GM18519 (cell line): ENCODE results near the gene ZNF593OS.

ENCODE experiments used
- ATAC-seq: cut with Tn5 transposase; IDR thresholded peaks from one replicate; pipeline ENCODE4 v1.9.1; 2021; ENCODE audit warnings: mild to moderate bottlenecking, moderate library complexity; ENCODE audit not compliant: unreplicated experiment, low FRiP score

Gene ZNF593OS

GRCh38 chr1:26171084-26172072, at the start of gene ZNF593OS:
ZNF593OS (minus strand) TSS chr1:26171832; CDS start chr1:26171661, 171 bp downstream.
- no peak for ATAC-seq

- ATAC-seq: no peak
These were observed 49.5 kb upstream of the ZNF593OS start for GRCh38 chr1:26221094-26221493.

GRCh38 chr1:26220199-26220912, 48.7 kb upstream of the ZNF593OS start:
- no peak for ATAC-seq

- ATAC-seq: no peak
These were observed 47.4 kb upstream of the ZNF593OS start for GRCh38 chr1:26218906-26219494.

GRCh38 chr1:26215246-26215645, 43.6 kb upstream of the ZNF593OS start:
- no peak for ATAC-seq

GRCh38 chr1:26213335-26213905, 41.8 kb upstream of the ZNF593OS start:
- no peak for ATAC-seq

- no peak for ATAC-seq
These were observed 41.1 kb upstream of the ZNF593OS start for GRCh38 chr1:26212726-26213125.

DNA sequence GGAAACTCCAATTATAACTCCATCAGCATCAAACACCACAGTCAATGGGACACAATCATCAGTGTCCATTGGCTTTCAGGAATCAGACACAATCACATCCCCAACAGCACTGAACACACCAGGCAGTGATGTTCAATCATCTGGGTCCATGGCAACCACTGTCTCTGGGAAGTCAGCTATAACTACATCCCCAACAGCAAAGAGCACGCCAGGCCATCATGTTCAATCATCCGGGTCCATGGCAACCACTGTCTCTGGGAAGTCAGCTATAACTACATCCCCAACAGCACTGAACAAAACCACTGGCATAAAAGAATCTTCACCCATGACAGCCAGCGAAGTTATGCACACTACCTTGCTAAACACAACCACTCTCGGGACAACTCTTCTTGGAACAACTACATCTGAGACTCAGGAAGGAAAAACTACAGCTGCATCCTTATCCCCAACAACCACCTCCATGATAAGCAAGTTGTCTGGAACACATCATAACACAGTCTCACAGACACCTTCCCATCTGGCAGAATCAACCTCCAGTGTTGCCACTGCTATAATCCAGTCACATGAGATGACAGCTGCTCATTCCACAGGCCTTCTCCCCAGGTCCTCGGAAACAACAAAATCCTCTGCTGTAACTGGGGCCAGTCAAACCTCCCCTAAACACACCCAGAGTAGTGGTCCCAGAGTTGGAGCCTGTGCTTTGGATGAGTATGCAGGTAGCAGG, 38.7 kb upstream of the ZNF593OS start:
- no peak for ATAC-seq

DNA sequence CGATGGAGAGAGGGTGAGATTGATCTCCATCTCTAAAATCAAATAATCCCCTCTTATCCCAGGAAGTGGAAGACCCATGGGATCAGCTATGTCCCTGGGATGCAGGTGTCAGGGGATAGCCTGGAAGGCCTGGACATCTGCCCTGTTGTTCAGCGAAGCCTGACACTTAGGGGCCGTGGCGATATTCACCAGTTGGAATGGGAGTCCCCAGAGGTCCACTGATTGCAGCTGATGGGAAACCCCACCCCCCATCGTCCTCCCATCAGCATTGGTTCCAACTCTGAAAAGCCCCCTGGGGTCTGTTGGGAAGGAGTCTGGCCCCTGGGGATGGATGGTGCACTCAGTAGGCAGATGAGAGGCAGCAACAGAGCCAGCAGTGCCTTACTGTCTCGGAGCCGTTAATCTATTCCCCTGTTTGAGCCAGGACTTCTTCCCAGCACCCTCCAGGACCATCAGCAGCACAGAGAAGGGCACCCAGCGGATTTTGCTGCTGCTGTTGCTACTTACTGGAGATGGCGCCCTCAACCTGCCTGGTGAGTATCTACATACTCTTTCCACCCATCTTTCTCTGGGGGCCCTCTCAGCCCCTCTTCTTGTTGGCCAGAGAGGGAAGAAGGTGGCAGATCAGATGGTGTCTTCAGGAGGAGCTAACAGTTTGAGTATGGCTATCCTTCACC, 32.1 kb upstream of the ZNF593OS start:
- no peak for ATAC-seq

GRCh38 chr1:26200413-26200812, 28.8 kb upstream of the ZNF593OS start:
- no peak for ATAC-seq

GRCh38 chr1:26197813-26198212, 26.2 kb upstream of the ZNF593OS start:
- no peak for ATAC-seq

DNA sequence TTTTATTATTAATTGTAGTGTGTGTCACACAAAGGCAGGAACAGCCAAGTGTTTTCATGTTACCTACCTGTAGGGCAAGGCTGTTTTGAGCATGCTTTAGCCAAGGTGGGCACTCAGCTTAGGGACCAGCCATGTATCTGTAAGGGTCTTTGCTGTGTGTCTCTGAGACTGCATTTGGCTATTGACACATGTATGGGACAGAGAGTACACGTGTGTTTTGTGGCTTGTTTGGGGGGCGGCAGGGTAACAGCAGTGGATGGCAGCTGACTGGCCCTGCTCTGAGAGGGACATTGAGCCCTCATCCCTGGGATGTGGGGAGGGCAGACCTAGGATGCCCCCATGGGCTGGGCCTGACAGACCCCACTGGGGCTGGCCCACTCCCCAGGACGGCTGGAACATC, 25.7 kb upstream of the ZNF593OS start:
- ATAC-seq: no peak

DNA sequence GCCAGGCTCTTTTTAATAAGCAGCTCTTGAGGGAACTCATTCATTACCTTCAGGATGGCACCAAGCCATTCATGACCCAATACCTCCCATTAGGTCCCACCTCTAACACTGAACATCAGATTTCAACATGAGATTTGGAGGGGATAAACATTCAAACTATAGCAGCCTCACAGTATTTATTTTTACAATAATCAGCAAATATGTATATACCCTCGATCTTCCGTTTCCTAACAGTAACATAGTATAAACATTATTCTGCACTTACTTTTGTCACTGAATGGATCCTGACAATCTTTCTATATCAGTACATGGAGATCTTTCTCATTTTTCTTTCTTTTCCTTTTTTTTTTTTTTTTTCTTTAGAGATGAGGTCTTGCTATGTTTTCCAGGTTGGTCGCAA, 24.2 kb upstream of the ZNF593OS start:
- no peak for ATAC-seq

- ATAC-seq: no peak
These were observed 20.1 kb upstream of the ZNF593OS start for GRCh38 chr1:26191739-26192138.

DNA sequence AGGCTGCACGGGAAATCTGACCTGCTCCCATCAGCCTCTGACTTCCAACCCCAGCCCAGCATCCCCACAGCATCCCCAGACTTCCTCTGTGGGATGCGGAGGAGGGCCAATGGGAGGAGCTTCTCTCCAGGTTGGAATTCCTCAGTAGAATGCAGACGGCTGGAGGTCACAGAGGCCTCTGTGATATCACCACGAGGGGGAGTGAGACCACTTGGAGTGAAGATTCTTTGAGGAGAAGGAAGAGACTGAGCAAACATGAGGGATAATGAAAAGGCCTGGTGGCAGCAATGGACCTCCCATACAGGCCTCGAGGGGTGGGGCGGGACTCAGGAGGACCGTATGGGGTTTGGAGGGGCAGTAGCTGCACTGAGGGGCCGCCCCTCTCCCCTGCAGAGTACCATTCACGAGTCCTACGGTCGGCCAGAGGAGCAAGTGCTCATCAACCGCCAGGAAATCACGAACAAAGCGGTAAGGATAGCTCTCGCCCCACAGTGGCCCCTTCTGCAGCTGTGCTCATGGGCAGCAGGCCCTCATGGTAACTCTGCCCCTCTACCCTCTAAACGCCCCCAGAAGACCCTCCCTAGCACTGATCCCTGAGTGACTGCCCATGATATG, 18.8 kb upstream of the ZNF593OS start, which contains the start of gene CATSPER4:
Gene CATSPER4 (plus strand): TSS at position 230 of the 615 bp plus-strand sequence. CDS start 26 bp downstream, at position 256.
- ATAC-seq: no peak

DNA sequence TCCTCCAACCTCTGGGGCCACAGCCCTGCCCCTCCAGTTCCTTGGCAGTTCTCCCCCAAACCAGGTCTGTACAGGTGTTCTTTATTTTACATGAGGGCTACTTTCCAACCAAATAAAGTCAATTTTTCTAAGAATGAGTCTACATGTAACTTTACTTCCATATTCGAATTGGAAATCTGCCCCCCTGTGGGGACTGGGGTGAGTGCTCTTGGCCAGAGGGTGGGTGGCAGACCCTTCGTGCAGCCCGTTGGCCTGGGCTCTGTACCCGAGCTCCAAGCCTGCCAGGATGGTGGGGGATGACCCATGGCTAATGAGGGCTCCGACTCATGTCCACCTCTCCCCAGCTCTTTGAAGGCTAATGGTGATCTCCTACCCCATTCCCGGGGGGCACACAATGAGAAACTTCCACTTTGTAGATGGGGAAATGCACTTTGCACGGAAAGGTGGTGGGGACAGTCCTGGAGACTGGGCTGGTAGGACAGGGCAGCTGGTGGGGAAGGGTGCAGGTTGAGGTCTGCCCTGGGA, 18.2 kb upstream of the ZNF593OS start:
- no peak for ATAC-seq

GRCh38 chr1:26189331-26189730, 17.7 kb upstream of the ZNF593OS start:
- ATAC-seq: no peak

DNA sequence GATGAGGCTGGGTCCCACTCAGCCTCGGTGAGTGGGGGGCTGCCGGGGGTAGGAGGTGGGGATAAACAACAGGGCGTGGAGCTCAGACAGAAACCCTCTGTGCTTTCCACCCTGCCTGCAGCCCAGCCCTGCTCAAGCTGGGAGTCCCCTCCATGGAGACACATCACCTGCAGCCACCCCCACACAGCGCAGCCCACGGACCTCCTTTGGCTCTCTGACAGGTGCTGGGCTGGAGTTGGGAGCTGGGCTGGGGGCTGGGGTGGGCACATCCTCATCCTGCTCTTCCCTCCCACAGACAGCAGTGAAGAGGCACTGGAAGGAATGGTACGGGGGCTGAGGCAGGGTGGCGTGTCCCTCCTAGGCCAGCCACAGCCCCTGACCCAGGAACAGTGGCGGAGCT, 16.8 kb upstream of the ZNF593OS start:
- no peak for ATAC-seq

DNA sequence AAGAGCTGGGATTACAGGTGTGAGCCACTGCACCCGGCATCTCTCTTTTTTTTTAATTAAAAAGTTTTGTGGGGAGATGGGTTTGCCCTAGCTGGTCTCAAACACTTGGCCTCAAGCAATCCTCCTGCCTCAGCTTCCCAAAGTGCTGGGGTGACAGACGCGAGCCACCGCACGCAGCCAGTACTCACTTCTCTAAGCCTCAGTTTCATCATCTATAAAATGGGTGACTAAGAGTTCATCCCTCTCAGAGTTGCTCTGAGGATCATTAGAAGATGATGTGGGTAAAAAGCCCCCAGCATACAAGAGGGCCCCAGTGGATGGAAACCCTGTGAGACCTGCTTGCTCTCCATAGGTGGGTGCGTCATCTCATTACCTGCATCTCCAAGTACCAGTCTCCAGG, 16.2 kb upstream of the ZNF593OS start:
- ATAC-seq: no peak
